CD4-positive, CD25-positive, alpha-beta regulatory T cell (primary cell): Measurements from ENCODE around the gene LCN15. TPM values are rescaled to one million over a fixed set of nuclear protein-coding genes. Genes with fewer than 3 reads are reported as not detected.
"Not testable (repeated sequence)": the region's sequence is repeated elsewhere in the genome, so short reads cannot be mapped to it uniquely, and the experiment has no call there.

Source experiments
- ATAC-seq, 2 donors: fragments of 150-1000 bp; cut with Tn5 transposase; one replicate each; pipeline ENCODE4 v1.10.0; 2021; ENCODE audit warnings: low read depth in 2 of 2, moderate number of reproducible peaks in 2 of 2, moderate library complexity in 1 of 2
- DNase-seq, 3 donors: peaks; one replicate each; pipeline versions ENCODE4 v3.0.0 to v3.0.0-alpha.2; 2012 to 2022; ENCODE audit warnings: mixed read lengths in 1 of 3
- H3K27ac ChIP-seq: one replicate; pipeline ENCODE4 v1.7.0; 2013; ENCODE audit warnings: mild to moderate bottlenecking, low read length; ENCODE audit not compliant: insufficient read depth, poor library complexity, severe bottlenecking
- H3K27me3 ChIP-seq: one replicate; pipeline ENCODE4 v1.7.0; 2013; ENCODE audit warnings: low read length; ENCODE audit not compliant: control insufficient read depth, insufficient read depth
- H3K36me3 ChIP-seq: one replicate; pipeline ENCODE4 v1.7.0; 2013; ENCODE audit warnings: mild to moderate bottlenecking, low read length, moderate library complexity; ENCODE audit not compliant: control insufficient read depth, insufficient read depth
- H3K4me1 ChIP-seq: 2 replicates; pipeline ENCODE4 v1.7.0; 2013; ENCODE audit warnings: mild to moderate bottlenecking, low read length; ENCODE audit not compliant: insufficient read depth, control insufficient read depth, poor library complexity, severe bottlenecking
- H3K4me3 ChIP-seq: one replicate; pipeline ENCODE4 v1.7.0; 2013; ENCODE audit warnings: low read depth, mild to moderate bottlenecking, low read length, moderate library complexity
- H3K9me3 ChIP-seq, 2 experiments: 1 replicate in 1 of 2; 2 replicates in 1 of 2; pipeline ENCODE4 v1.7.0; 2013; ENCODE audit warnings: low read length in 2 of 2, mild to moderate bottlenecking in 1 of 2, moderate library complexity in 1 of 2; ENCODE audit not compliant: control insufficient read depth in 2 of 2
- H3K27ac Mint-ChIP-seq, 3 donors: one replicate each; pipeline ENCODE4 v1.8.0; 2020 to 2022; ENCODE audit warnings: mild to moderate bottlenecking in 3 of 3, mixed read lengths in 3 of 3, moderate library complexity in 2 of 3
- H3K27me3 Mint-ChIP-seq: one replicate; pipeline ENCODE4 v1.8.0; 2022; ENCODE audit warnings: mild to moderate bottlenecking, mixed read lengths
- H3K36me3 Mint-ChIP-seq: one replicate; pipeline ENCODE4 v1.8.0; 2020; ENCODE audit warnings: mixed read lengths
- H3K4me1 Mint-ChIP-seq, 4 donors: one replicate each; pipeline ENCODE4 v1.8.0; 2020 to 2022; ENCODE audit warnings: mixed read lengths in 4 of 4, mild to moderate bottlenecking in 1 of 4
- H3K4me3 Mint-ChIP-seq, 4 donors: one replicate each; pipeline ENCODE4 v1.8.0; 2020 to 2022; ENCODE audit warnings: mild to moderate bottlenecking in 4 of 4, mixed read lengths in 4 of 4, moderate library complexity in 3 of 4
- H3K9me3 Mint-ChIP-seq, 7 donors: one replicate each; pipeline ENCODE4 v1.8.0; 2020 to 2022; ENCODE audit warnings: mixed read lengths in 7 of 7, mild to moderate bottlenecking in 3 of 7, moderate library complexity in 2 of 7
- polyA plus RNA-seq, 4 donors: library from polyadenylated mRNA; unstranded; fragments of 300-500 nt; fragmentation: Illumina TruSeq; gene quantifications; one replicate each; pipeline ENCODE4 v1.2.3, GENCODE V29; 2021
- total RNA-seq: library from RNA; stranded (reverse); gene quantifications from one replicate; pipeline ENCODE4 v1.2.3, GENCODE V29; 2022

Gene LCN15
- total and polyA plus RNA-seq, 5 donors from 2014 or later = not detected

GRCh38 chr9:136760834-136761544 is 3.3 kb downstream of the LCN15 start:
- not testable (repeated sequence) for H3K36me3 ChIP-seq, H3K4me3 Mint-ChIP-seq, H3K4me1 ChIP-seq, H3K27me3 ChIP-seq, H3K27ac ChIP-seq, H3K27me3 Mint-ChIP-seq, H3K4me3 ChIP-seq, H3K9me3 Mint-ChIP-seq, ATAC-seq, H3K36me3 Mint-ChIP-seq, H3K27ac Mint-ChIP-seq, H3K9me3 ChIP-seq
- peak in 1 of 3 donors; percentile 36 for DNase-seq
- H3K4me1 Mint-ChIP-seq = peaks cover 0 to 11% (median 0%) of the 10 kb centered on the region in 4 donors

- Mint-ChIP-seq H3K27ac (no peak overlapping the region), H3K4me3 (no peak overlapping the region), H3K36me3 (no peaks in the 10 kb centered on the region), H3K9me3 (peaks cover 0 to 3% (median 0%) of the 10 kb centered on the region in 7 donors), H3K27me3 (no peaks in the 10 kb centered on the region), H3K4me1 (peaks cover 0 to 5% (median 0%) of the 10 kb centered on the region in 4 donors)
- Histone ChIP-seq H3K4me3 (no peak overlapping the region), H3K27me3 (no peaks in the 10 kb centered on the region), H3K9me3 (peaks cover 0 to 2% of the 10 kb centered on the region in 2 experiments), H3K4me1 (peaks cover 3% of the 10 kb centered on the region), H3K27ac (no peak overlapping the region), H3K36me3 (no peaks in the 10 kb centered on the region)
- ATAC-seq (no peak), DNase-seq (no peak)
Measured at GRCh38 chr9:136760424-136760823, 3.9 kb downstream of the LCN15 start.

- peaks cover 0 to 2% of the 10 kb centered on the region in 2 experiments for H3K9me3 ChIP-seq
- H3K27me3 Mint-ChIP-seq = no peaks in the 10 kb centered on the region
- H3K27me3 ChIP-seq = no peaks in the 10 kb centered on the region
- DNase-seq (no peak), ATAC-seq (no peak)
- H3K4me3 ChIP-seq = no peak overlapping the region
- H3K36me3 ChIP-seq = no peaks in the 10 kb centered on the region
- peaks cover 0 to 5% (median 0%) of the 10 kb centered on the region in 4 donors for H3K4me1 Mint-ChIP-seq
- peaks cover 0 to 3% (median 0%) of the 10 kb centered on the region in 7 donors for H3K9me3 Mint-ChIP-seq
- no peak overlapping the region for H3K27ac Mint-ChIP-seq
- no peak overlapping the region for H3K27ac ChIP-seq
- H3K4me1 ChIP-seq = no peaks in the 10 kb centered on the region
- no peak overlapping the region for H3K4me3 Mint-ChIP-seq
- H3K36me3 Mint-ChIP-seq = no peaks in the 10 kb centered on the region
Measured at GRCh38 chr9:136759436-136760325, 4.6 kb downstream of the LCN15 start.

- Histone ChIP-seq H3K36me3 (no peaks in the 10 kb centered on the region), H3K4me3 (no peak overlapping the region), H3K9me3 (peaks cover 0 to 2% of the 10 kb centered on the region in 2 experiments), H3K27ac (no peak overlapping the region), H3K4me1 (no peaks in the 10 kb centered on the region), H3K27me3 (no peaks in the 10 kb centered on the region)
- DNase-seq = no peak
- Mint-ChIP-seq H3K9me3 (peaks cover 0 to 3% (median 0%) of the 10 kb centered on the region in 7 donors), H3K4me3 (no peak overlapping the region), H3K27me3 (no peaks in the 10 kb centered on the region), H3K36me3 (no peaks in the 10 kb centered on the region), H3K27ac (no peak overlapping the region), H3K4me1 (peaks cover 0 to 5% (median 0%) of the 10 kb centered on the region in 4 donors)
- ATAC-seq = no peak
Measured at GRCh38 chr9:136759001-136759400, 5.3 kb downstream of the LCN15 start.

- H3K4me1 ChIP-seq = no peaks in the 10 kb centered on the region
- H3K4me3 ChIP-seq = no peak overlapping the region
- DNase-seq (no peak), ATAC-seq (no peak)
- H3K27me3 Mint-ChIP-seq = peaks cover 3% of the 10 kb centered on the region
- H3K4me3 Mint-ChIP-seq = no peak overlapping the region
- no peak overlapping the region for H3K27ac Mint-ChIP-seq
- no peaks in the 10 kb centered on the region for H3K36me3 ChIP-seq
- H3K4me1 Mint-ChIP-seq = peaks cover 0 to 5% (median 0%) of the 10 kb centered on the region in 4 donors
- no peaks in the 10 kb centered on the region for H3K36me3 Mint-ChIP-seq
- H3K9me3 ChIP-seq = peaks cover 2 to 3% of the 10 kb centered on the region in 2 experiments
- no peaks in the 10 kb centered on the region for H3K27me3 ChIP-seq
- H3K9me3 Mint-ChIP-seq = peaks cover 0 to 3% (median under 1%) of the 10 kb centered on the region in 7 donors
- no peak overlapping the region for H3K27ac ChIP-seq
Measured at GRCh38 chr9:136757751-136758140, 6.6 kb downstream of the LCN15 start.

GRCh38 chr9:136757328-136757727 is 7.0 kb downstream of the LCN15 start:
- Mint-ChIP-seq H3K9me3 (peaks cover 2 to 6% (median 5%) of the 10 kb centered on the region in 7 donors), H3K4me1 (peaks cover 0 to 5% (median 0%) of the 10 kb centered on the region in 4 donors), H3K27ac (no peak overlapping the region), H3K36me3 (no peaks in the 10 kb centered on the region), H3K4me3 (no peak overlapping the region), H3K27me3 (peaks cover 7% of the 10 kb centered on the region)
- H3K36me3 ChIP-seq = no peaks in the 10 kb centered on the region
- H3K27me3 ChIP-seq = no peaks in the 10 kb centered on the region
- H3K27ac ChIP-seq = no peak overlapping the region
- H3K4me1 ChIP-seq = no peaks in the 10 kb centered on the region
- H3K9me3 ChIP-seq = peaks cover 4 to 7% of the 10 kb centered on the region in 2 experiments
- no peak for DNase-seq
- no peak for ATAC-seq
- H3K4me3 ChIP-seq = no peak overlapping the region

- no peak overlapping the region for H3K27ac Mint-ChIP-seq
- Histone ChIP-seq H3K4me3 (no peak overlapping the region), H3K27ac (no peak overlapping the region), H3K27me3 (no peaks in the 10 kb centered on the region), H3K4me1 (no peaks in the 10 kb centered on the region), H3K9me3 (peaks cover 5 to 12% of the 10 kb centered on the region in 2 experiments), H3K36me3 (no peaks in the 10 kb centered on the region)
- no peaks in the 10 kb centered on the region for H3K36me3 Mint-ChIP-seq
- H3K4me3 Mint-ChIP-seq = no peak overlapping the region
- H3K9me3 Mint-ChIP-seq = peaks cover 2 to 10% (median 6%) of the 10 kb centered on the region in 7 donors
- no peak for ATAC-seq
- H3K27me3 Mint-ChIP-seq = peaks cover 10% of the 10 kb centered on the region
- H3K4me1 Mint-ChIP-seq = peaks cover 0 to 5% (median 0%) of the 10 kb centered on the region in 4 donors
- no peak for DNase-seq
Measured at GRCh38 chr9:136756836-136757235, 7.5 kb downstream of the LCN15 start.
